Calu3 (cell line): Measurements from ENCODE around the gene TMC2. TPM values are rescaled to one million over a fixed set of nuclear protein-coding genes. Genes with fewer than 3 reads are reported as not detected.

Experiments used
- BruUV-seq: library from RNA; stranded (reverse); fragments of 400-500 nt; replicated peaks from 2 replicates; lab custom pipeline; 2021; lab: Mats Ljungman, UMichigan
- CTCF ChIA-PET: fragments of 300-600 bp; sonication (Branson Sonifier 250); formaldehyde crosslinking; loops from one replicate; lab custom pipeline; 2022; ENCODE audit warnings: antibody characterized with exemption; lab: Charles Lee
- DNase-seq: peaks from one replicate; pipeline ENCODE4 v3.0.0; 2022
- H3K27ac Mint-ChIP-seq: one replicate; pipeline ENCODE4 v1.8.0; 2022; ENCODE audit warnings: mixed read lengths; ENCODE audit not compliant: unreplicated experiment
- H3K27me3 Mint-ChIP-seq: one replicate; pipeline ENCODE4 v1.8.0; 2022; ENCODE audit warnings: mixed read lengths; ENCODE audit not compliant: unreplicated experiment
- H3K36me3 Mint-ChIP-seq: one replicate; pipeline ENCODE4 v1.8.0; 2022; ENCODE audit warnings: mild to moderate bottlenecking, moderate library complexity, mixed read lengths; ENCODE audit not compliant: insufficient read depth, unreplicated experiment
- H3K4me1 Mint-ChIP-seq: one replicate; pipeline ENCODE4 v1.8.0; 2022; ENCODE audit warnings: mild to moderate bottlenecking, low read depth, mixed read lengths; ENCODE audit not compliant: unreplicated experiment
- H3K4me3 Mint-ChIP-seq: one replicate; pipeline ENCODE4 v1.8.0; 2022; ENCODE audit warnings: mild to moderate bottlenecking, low read depth, moderate library complexity, mixed read lengths; ENCODE audit not compliant: unreplicated experiment
- H3K9me3 Mint-ChIP-seq: one replicate; pipeline ENCODE4 v1.8.0; 2022; ENCODE audit warnings: low read depth, mixed read lengths; ENCODE audit not compliant: unreplicated experiment
- intact Hi-C: fragments of 100-400 bp; cut with micrococcal nuclease; formaldehyde crosslinking; loops from one replicate; pipeline ENCODE4 v1.10.0; 2022; ENCODE audit not compliant: unreplicated experiment
- total RNA-seq: library from RNA; stranded (reverse); gene quantifications from 2 replicates; pipeline ENCODE4 v1.2.3, GENCODE V29; 2022
- TF ChIP-seq, protein P1 (sequence below): fragments of 200-600 bp; IDR thresholded peaks from one replicate; pipeline ENCODE4 v1.8.0; 2022; ENCODE audit warnings: antibody characterized with exemption; ENCODE audit not compliant: unreplicated experiment

Gene TMC2
- total RNA-seq, 1 experiment from 2014 or later, result not detected

DNA sequence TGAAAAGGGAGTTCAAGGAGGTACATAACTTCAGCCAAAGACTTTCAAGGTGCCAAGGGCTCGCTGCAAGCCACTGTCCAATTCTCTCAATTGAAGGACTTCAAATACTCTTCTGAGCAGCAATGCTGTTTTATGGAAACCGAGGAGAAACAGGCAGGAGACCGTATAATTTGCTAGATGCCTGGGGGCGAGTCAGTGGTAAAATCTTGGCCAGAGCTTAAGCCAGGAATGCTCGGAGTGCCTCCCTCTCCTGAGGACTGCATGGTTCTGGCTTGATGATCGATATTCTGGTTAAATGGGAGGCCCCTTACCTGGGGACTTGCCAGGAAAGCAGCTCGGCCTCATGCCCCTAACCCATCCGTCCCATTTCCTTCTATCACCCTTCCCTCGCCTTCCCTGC is 80.3 kb downstream of the TMC2 start:
- intact Hi-C loops, result no loop called here
- peaks cover 10% of the 10 kb centered on the region for H3K4me1 Mint-ChIP-seq

DNA sequence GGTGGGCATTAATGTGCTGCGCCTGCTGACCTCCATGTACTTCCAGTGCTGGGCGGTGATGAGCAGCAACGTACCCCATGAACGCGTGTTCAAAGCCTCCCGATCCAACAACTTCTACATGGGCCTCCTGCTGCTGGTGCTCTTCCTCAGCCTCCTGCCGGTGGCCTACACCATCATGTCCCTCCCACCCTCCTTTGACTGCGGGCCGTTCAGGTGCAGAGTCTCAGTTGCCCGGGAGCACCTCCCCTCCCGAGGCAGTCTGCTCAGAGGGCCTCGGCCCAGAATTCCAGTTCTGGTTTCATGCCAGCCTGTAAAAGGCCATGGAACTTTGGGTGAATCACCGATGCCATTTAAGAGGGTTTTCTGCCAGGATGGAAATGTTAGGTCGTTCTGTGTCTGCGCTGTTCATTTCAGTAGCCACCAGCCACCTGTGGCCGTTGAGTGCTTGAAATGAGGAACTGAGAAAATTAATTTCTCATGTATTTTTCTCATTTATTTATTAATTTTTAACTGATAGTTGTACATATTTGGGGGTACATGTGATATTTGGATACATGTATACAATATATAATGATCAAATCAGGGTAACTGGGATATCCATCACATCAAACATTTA is 80.8 kb downstream of the TMC2 start:
- Mint-ChIP-seq H3K4me1 (peaks cover 10% of the 10 kb centered on the region), H3K27ac (no peak overlapping the region), H3K9me3 (peaks cover 8% of the 10 kb centered on the region), H3K36me3 (no peaks in the 10 kb centered on the region), H3K27me3 (peaks cover 57% of the 10 kb centered on the region), H3K4me3 (no peak overlapping the region)
- CTCF ChIA-PET, result no interaction called here
- DNase-seq, result no peak
- TF ChIP-seq, protein P1, sequence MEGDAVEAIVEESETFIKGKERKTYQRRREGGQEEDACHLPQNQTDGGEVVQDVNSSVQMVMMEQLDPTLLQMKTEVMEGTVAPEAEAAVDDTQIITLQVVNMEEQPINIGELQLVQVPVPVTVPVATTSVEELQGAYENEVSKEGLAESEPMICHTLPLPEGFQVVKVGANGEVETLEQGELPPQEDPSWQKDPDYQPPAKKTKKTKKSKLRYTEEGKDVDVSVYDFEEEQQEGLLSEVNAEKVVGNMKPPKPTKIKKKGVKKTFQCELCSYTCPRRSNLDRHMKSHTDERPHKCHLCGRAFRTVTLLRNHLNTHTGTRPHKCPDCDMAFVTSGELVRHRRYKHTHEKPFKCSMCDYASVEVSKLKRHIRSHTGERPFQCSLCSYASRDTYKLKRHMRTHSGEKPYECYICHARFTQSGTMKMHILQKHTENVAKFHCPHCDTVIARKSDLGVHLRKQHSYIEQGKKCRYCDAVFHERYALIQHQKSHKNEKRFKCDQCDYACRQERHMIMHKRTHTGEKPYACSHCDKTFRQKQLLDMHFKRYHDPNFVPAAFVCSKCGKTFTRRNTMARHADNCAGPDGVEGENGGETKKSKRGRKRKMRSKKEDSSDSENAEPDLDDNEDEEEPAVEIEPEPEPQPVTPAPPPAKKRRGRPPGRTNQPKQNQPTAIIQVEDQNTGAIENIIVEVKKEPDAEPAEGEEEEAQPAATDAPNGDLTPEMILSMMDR, result no peak
- intact Hi-C loops, result no loop called here
- BruUV-seq, result no TSS peak

More for the DNA sequence above, 80.3 kb downstream of the TMC2 start:
- no peak for DNase-seq
- no TSS peak for BruUV-seq
- H3K36me3 Mint-ChIP-seq, result no peaks in the 10 kb centered on the region
- TF ChIP-seq, protein P1, result no peak
- H3K27ac Mint-ChIP-seq, result no peak overlapping the region
- peaks cover 62% of the 10 kb centered on the region for H3K27me3 Mint-ChIP-seq
- H3K9me3 Mint-ChIP-seq, result peaks cover 8% of the 10 kb centered on the region
- no peak overlapping the region for H3K4me3 Mint-ChIP-seq
- CTCF ChIA-PET, result no interaction called here

DNA sequence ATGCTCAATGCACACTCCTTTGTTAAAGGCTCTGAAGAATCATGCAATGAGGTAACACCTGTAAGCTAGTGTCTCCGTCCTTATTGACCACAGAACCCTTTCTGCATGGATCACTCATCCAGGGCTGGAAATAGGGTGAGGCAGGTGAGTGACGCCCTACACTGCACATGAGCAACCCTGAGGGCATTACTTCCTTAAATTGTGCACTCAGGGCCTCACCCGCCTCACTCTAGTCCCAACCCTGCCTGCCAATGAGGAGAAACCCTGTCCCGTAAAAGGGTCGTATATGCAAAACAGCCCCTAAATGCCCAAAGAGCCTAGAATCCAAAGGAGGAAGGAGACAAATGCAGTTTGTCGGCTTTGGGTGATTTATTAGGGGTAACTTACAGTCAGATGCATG is 82.4 kb downstream of the TMC2 start:
- DNase-seq, result no peak
- no peaks in the 10 kb centered on the region for H3K36me3 Mint-ChIP-seq
- H3K9me3 Mint-ChIP-seq, result peaks cover 8% of the 10 kb centered on the region
- CTCF ChIA-PET, result no interaction called here
- peaks cover 10% of the 10 kb centered on the region for H3K4me1 Mint-ChIP-seq
- intact Hi-C loops, result no loop called here
- no peak overlapping the region for H3K4me3 Mint-ChIP-seq
- H3K27me3 Mint-ChIP-seq, result peaks cover 48% of the 10 kb centered on the region
- TF ChIP-seq, protein P1, result no peak
- H3K27ac Mint-ChIP-seq, result no peak overlapping the region
- BruUV-seq, result no TSS peak

DNA sequence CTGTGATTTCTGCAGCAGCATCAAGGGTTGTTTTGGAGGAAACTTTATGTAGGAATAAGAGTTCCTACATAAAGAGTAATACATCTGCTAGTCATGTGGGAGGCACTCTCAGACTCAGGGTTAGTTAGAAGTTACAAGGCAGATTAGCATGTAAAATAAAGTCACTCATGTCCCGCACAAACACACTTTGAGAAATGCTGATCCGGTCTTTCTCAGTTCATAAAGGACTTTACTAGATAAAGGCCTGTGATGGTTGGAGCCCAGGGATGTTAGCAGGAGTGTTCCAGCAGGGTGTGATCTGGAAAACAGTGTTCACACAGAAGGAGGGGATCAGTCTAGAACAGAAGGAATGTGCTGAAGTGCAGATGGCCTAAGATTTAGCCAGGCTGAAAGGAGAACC is 83.0 kb downstream of the TMC2 start:
- BruUV-seq, result no TSS peak
- CTCF ChIA-PET, result no interaction called here
- H3K4me3 Mint-ChIP-seq, result no peak overlapping the region
- no peaks in the 10 kb centered on the region for H3K36me3 Mint-ChIP-seq
- peaks cover 10% of the 10 kb centered on the region for H3K4me1 Mint-ChIP-seq
- peaks cover 8% of the 10 kb centered on the region for H3K9me3 Mint-ChIP-seq
- H3K27ac Mint-ChIP-seq, result no peak overlapping the region
- DNase-seq, result no peak
- peaks cover 43% of the 10 kb centered on the region for H3K27me3 Mint-ChIP-seq
- TF ChIP-seq, protein P1, result no peak
- intact Hi-C loops, result no loop called here
